Glutamatergic neuron (in vitro differentiated cells): ENCODE measurements around the gene PHACTR3. TPM values are rescaled to one million over a fixed set of nuclear protein-coding genes. Genes with fewer than 3 reads are reported as not detected.

Experiments
- DNase-seq: peaks from one replicate; pipeline ENCODE4 v3.0.0; 2022
- H3K27ac Mint-ChIP-seq: one replicate; pipeline ENCODE4 v1.8.0; 2020; ENCODE audit warnings: mild to moderate bottlenecking, mixed read lengths, inconsistent platforms; ENCODE audit not compliant: unreplicated experiment
- H3K27me3 Mint-ChIP-seq: one replicate; pipeline ENCODE4 v1.8.0; 2020; ENCODE audit warnings: mild to moderate bottlenecking, moderate library complexity, mixed read lengths, inconsistent platforms; ENCODE audit not compliant: unreplicated experiment
- H3K36me3 Mint-ChIP-seq: one replicate; pipeline ENCODE4 v1.8.0; 2020; ENCODE audit warnings: mild to moderate bottlenecking, mixed read lengths, inconsistent platforms; ENCODE audit not compliant: unreplicated experiment
- H3K4me1 Mint-ChIP-seq: one replicate; pipeline ENCODE4 v1.8.0; 2020; ENCODE audit warnings: mild to moderate bottlenecking, low read depth, mixed read lengths, inconsistent platforms; ENCODE audit not compliant: unreplicated experiment
- H3K4me3 Mint-ChIP-seq: one replicate; pipeline ENCODE4 v1.8.0; 2020; ENCODE audit warnings: mild to moderate bottlenecking, mixed read lengths, inconsistent platforms; ENCODE audit not compliant: unreplicated experiment
- H3K9me3 Mint-ChIP-seq: one replicate; pipeline ENCODE4 v1.8.0; 2020; ENCODE audit warnings: mild to moderate bottlenecking, moderate library complexity, mixed read lengths, inconsistent platforms; ENCODE audit not compliant: unreplicated experiment
- CTCF ChIP-seq: fragments of 200-600 bp; sonication (generic); IDR thresholded peaks from one replicate; pipeline ENCODE4 v1.5.0; 2021; ENCODE audit not compliant: partially characterized antibody, unreplicated experiment
- total RNA-seq: library from RNA; stranded (reverse); fragmentation: NEBNext Ultra II Directional; extraction: Animal tissue kit (Norgen Biotek cat#: 25700); gene quantifications from one replicate; pipeline ENCODE4 v1.2.1, GENCODE V29; 2021; ENCODE audit not compliant: unreplicated experiment

The PHACTR3 gene
- total RNA-seq, 1 donor from 2014 or later, result 37.0 TPM

- Mint-ChIP-seq H3K9me3 (peaks cover 8% of the 10 kb centered on the region), H3K27ac (no peak overlapping the region), H3K27me3 (peaks cover 20% of the 10 kb centered on the region), H3K36me3 (no peaks in the 10 kb centered on the region), H3K4me1 (peaks cover 6% of the 10 kb centered on the region), H3K4me3 (no peak overlapping the region)
- no peak for DNase-seq
- TF ChIP-seq CTCF, result no peak
Observed at GRCh38 chr20:59600472-59600871, 3.9 kb upstream of the PHACTR3 start.

GRCh38 chr20:59602546-59603080 is 1.7 kb upstream of the PHACTR3 start:
- no peak overlapping the region for H3K27ac Mint-ChIP-seq
- peaks cover 22% of the 10 kb centered on the region for H3K27me3 Mint-ChIP-seq
- H3K4me3 Mint-ChIP-seq, result no peak overlapping the region
- TF ChIP-seq CTCF, result no peak
- H3K9me3 Mint-ChIP-seq, result peaks cover 11% of the 10 kb centered on the region
- H3K4me1 Mint-ChIP-seq, result peaks cover 11% of the 10 kb centered on the region
- no peak for DNase-seq
- no peaks in the 10 kb centered on the region for H3K36me3 Mint-ChIP-seq

GRCh38 chr20:59603176-59603575 is 1.2 kb upstream of the PHACTR3 start:
- H3K27ac Mint-ChIP-seq, result no peak overlapping the region
- H3K36me3 Mint-ChIP-seq, result peaks cover 1% of the 10 kb centered on the region
- H3K27me3 Mint-ChIP-seq, result peaks cover 22% of the 10 kb centered on the region
- TF ChIP-seq CTCF, result no peak
- no peak for DNase-seq
- H3K4me3 Mint-ChIP-seq, result no peak overlapping the region
- peaks cover 12% of the 10 kb centered on the region for H3K9me3 Mint-ChIP-seq
- H3K4me1 Mint-ChIP-seq, result peaks cover 11% of the 10 kb centered on the region

- H3K27me3 Mint-ChIP-seq, result peaks cover 22% of the 10 kb centered on the region
- H3K4me1 Mint-ChIP-seq, result peaks cover 5% of the 10 kb centered on the region
- peaks cover 13% of the 10 kb centered on the region for H3K9me3 Mint-ChIP-seq
- peak; percentile 73 for DNase-seq
- peak overlapping the region; percentile 83 for H3K4me3 Mint-ChIP-seq
- peaks cover 8% of the 10 kb centered on the region for H3K36me3 Mint-ChIP-seq
- H3K27ac Mint-ChIP-seq, result peak overlapping the region; percentile 80
- no peak for TF ChIP-seq CTCF
Observed at GRCh38 chr20:59604741-59605600, 631 bp downstream of the PHACTR3 start.
